GM12878 (cell line): ENCODE data around the gene IER5. TPM values are rescaled to one million over a fixed set of nuclear protein-coding genes. Genes with fewer than 3 reads are reported as not detected.

Source experiments
- ATAC-seq: fragments of 200-7000 bp; cut with Tn5 transposase; 3 replicates; pipeline ENCODE4 v1.9.1; 2020; ENCODE audit warnings: mild to moderate bottlenecking, moderate library complexity
- BruUV-seq: library from RNA; stranded (reverse); fragments of 400-500 nt; replicated peaks from 2 replicates; lab custom pipeline; 2021; lab: Mats Ljungman, UMichigan
- CTCF ChIA-PET: fragments of 300-600 bp; sonication (Branson Sonifier 250); formaldehyde crosslinking; extraction: SDS; loops from one replicate; lab custom pipeline; 2021; ENCODE audit warnings: inconsistent platforms; lab: Yijun Ruan, JAX
- POLR2A ChIA-PET: fragments of 350-600 bp; formaldehyde crosslinking; extraction: SDS; loops from one replicate; lab custom pipeline; 2021; ENCODE audit warnings: inconsistent platforms; lab: Charles Lee
- RAD21 ChIA-PET: fragments of 300-600 bp; sonication (Branson Sonifier 250); formaldehyde crosslinking; loops from one replicate; lab custom pipeline; 2023; ENCODE audit warnings: antibody characterized with exemption; ENCODE audit not compliant: unreplicated experiment; lab: Charles Lee
- SMC1A ChIA-PET: fragments of 300-600 bp; sonication (Branson Sonifier 250); formaldehyde crosslinking; loops from one replicate; lab custom pipeline; 2023; ENCODE audit not compliant: unreplicated experiment, uncharacterized antibody; lab: Charles Lee
- DNase-seq: peaks from one replicate; pipeline ENCODE4 v3.0.0-alpha.2; 2011; ENCODE audit warnings: low read depth, low spot score
- FAIRE-seq: peaks from 3 replicates; lab custom pipeline; 2011; peaks lifted over from hg19 to GRCh38; lab: Jason Lieb, UNC
- H2AFZ ChIP-seq: 2 replicates; pipeline ENCODE4 v1.6.0; 2011; ENCODE audit warnings: low read depth, low read length, control low read depth; ENCODE audit not compliant: control insufficient read depth
- H3K27ac ChIP-seq: 2 replicates; pipeline ENCODE4 v1.5.1; 2011; ENCODE audit warnings: control low read depth; ENCODE audit not compliant: control insufficient read depth, insufficient read depth
- H3K27me3 ChIP-seq, 2 experiments: replicated peaks in 1 of 2; 2 replicates each; pipeline versions ENCODE4 v1.6.0 to v1.6.1; 2011; ENCODE audit warnings: low read length in 1 of 2; ENCODE audit not compliant: control insufficient read depth in 2 of 2, insufficient read depth in 2 of 2
- H3K36me3 ChIP-seq, 2 experiments: 2 replicates each; pipeline ENCODE4 v1.5.1; 2011; ENCODE audit warnings: low read length in 1 of 2; ENCODE audit not compliant: control insufficient read depth in 2 of 2, insufficient read depth in 2 of 2
- H3K4me1 ChIP-seq: 2 replicates; pipeline ENCODE4 v1.6.1; 2011; ENCODE audit warnings: mild to moderate bottlenecking, low read length, moderate library complexity, mixed read lengths; ENCODE audit not compliant: control insufficient read depth, insufficient read depth
- H3K4me2 ChIP-seq: 2 replicates; pipeline ENCODE4 v1.6.0; 2011; ENCODE audit warnings: control low read depth; ENCODE audit not compliant: control insufficient read depth, insufficient read depth
- H3K4me3 ChIP-seq: fragments of 200-600 bp; sonication (generic); 2 replicates; pipeline ENCODE4 v1.5.1; 2016
- H3K79me2 ChIP-seq: 2 replicates; pipeline ENCODE4 v1.6.0; 2011; ENCODE audit warnings: low read length; ENCODE audit not compliant: control insufficient read depth, insufficient read depth
- H3K9ac ChIP-seq: 2 replicates; pipeline ENCODE4 v1.8.0; 2011; ENCODE audit warnings: low read length, control low read depth, mixed read lengths; ENCODE audit not compliant: control insufficient read depth, insufficient read depth
- H3K9me3 ChIP-seq: replicated peaks from 3 replicates; pipeline ENCODE4 v1.5.1; 2011; ENCODE audit warnings: mild to moderate bottlenecking, low read length; ENCODE audit not compliant: control insufficient read depth, insufficient read depth
- H4K20me1 ChIP-seq: 2 replicates; pipeline ENCODE4 v1.6.0; 2011; ENCODE audit not compliant: control insufficient read depth, insufficient read depth
- CBFB ChIP-seq: IDR thresholded peaks from 2 replicates; pipeline ENCODE4 v1.6.1; 2016; ENCODE audit warnings: antibody characterized with exemption, low read depth
- E2F4 ChIP-seq: IDR thresholded peaks from 2 replicates; pipeline ENCODE4 v1.6.1; 2012; ENCODE audit warnings: low read depth, low read length, improper control_type of control experiment
- MTA2 ChIP-seq: fragments of 450-650 bp; IDR thresholded peaks from 2 replicates; pipeline ENCODE4 v1.6.1; 2016; ENCODE audit warnings: low read depth, mild to moderate bottlenecking, moderate library complexity
- MTA3 ChIP-seq: IDR thresholded peaks from 2 replicates; pipeline ENCODE4 v1.6.1; 2012; ENCODE audit warnings: low read length, inconsistent platforms, borderline replicate concordance
- MXI1 ChIP-seq: fragments of 150-350 bp; IDR thresholded peaks from 2 replicates; pipeline ENCODE4 v1.6.1; 2011; ENCODE audit warnings: low read depth, mild to moderate bottlenecking, inconsistent platforms, low read length, improper control_type of control experiment
- NFIC ChIP-seq: IDR thresholded peaks from 2 replicates; pipeline ENCODE4 v1.6.1; 2012; ENCODE audit warnings: low read depth, mild to moderate bottlenecking, inconsistent platforms, low read length, moderate library complexity
- NFYA ChIP-seq: IDR thresholded peaks from 2 replicates; pipeline ENCODE4 v1.6.1; 2011; ENCODE audit warnings: low read depth, mild to moderate bottlenecking, low read length, improper control_type of control experiment, borderline replicate concordance
- NFYB ChIP-seq: IDR thresholded peaks from 2 replicates; pipeline ENCODE4 v1.6.1; 2011; ENCODE audit warnings: low read depth, mild to moderate bottlenecking, low read length, improper control_type of control experiment, moderate library complexity; ENCODE audit not compliant: insufficient read depth
- POLR2A ChIP-seq: IDR thresholded peaks from 2 replicates; pipeline ENCODE4 v1.6.1; 2011; ENCODE audit warnings: low read depth, mild to moderate bottlenecking, low read length
- RUNX3 ChIP-seq: IDR thresholded peaks from 2 replicates; pipeline ENCODE4 v1.6.1; 2012; ENCODE audit warnings: low read length, inconsistent platforms
- SPI1 ChIP-seq: IDR thresholded peaks from 2 replicates; pipeline ENCODE4 v1.6.1; 2011; ENCODE audit warnings: low read depth, mild to moderate bottlenecking, low read length, moderate library complexity, borderline replicate concordance; ENCODE audit not compliant: insufficient read depth
- TARDBP ChIP-seq: IDR thresholded peaks from 2 replicates; pipeline ENCODE4 v1.6.1; 2016; ENCODE audit warnings: borderline replicate concordance
- TBL1XR1 ChIP-seq: IDR thresholded peaks from 2 replicates; pipeline ENCODE4 v1.6.1; 2012; ENCODE audit warnings: low read depth, low read length, improper control_type of control experiment
- TCF7 ChIP-seq: IDR thresholded peaks from 2 replicates; pipeline ENCODE4 v1.6.1; 2014; ENCODE audit warnings: antibody characterized with exemption, borderline replicate concordance
- WGBS: methylation state at CpG from one replicate; pipeline ENCODE4 v1.1.6; 2016; ENCODE audit warnings: low lambda C conversion rate; ENCODE audit not compliant: insufficient replicate concordance, insufficient coverage; ENCODE audit errors: missing lambda C conversion rate; 5-methylcytosine and 5-hydroxymethylcytosine counted together
- in situ Hi-C: fragments of 300-500 bp; cut with MboI; formaldehyde crosslinking; loops from 9 replicates; pipeline ENCODE4 v1.14.3; 2018; ENCODE audit warnings: mixed read lengths
- intact Hi-C: fragments of 100-400 bp; cut with micrococcal nuclease; formaldehyde crosslinking; loops from one replicate; pipeline ENCODE4 v1.14.2; 2022; ENCODE audit not compliant: unreplicated experiment
- polyA plus RNA-seq, 11 experiments: library from polyadenylated mRNA; depleted of rRNA in 4 of 11; unstranded in 6 of 11; stranded (reverse) in 5 of 11; fragments of >200 nt; fragmentation: Nextera tagmentation in 4 of 11; fragmentation: Illumina TruSeq in 1 of 11; extraction: Ambion mirVana in 4 of 11; extraction: Trizol in 1 of 11; gene quantifications; 1 replicate in 1 of 11; 2 replicates in 10 of 11; pipeline versions ENCODE4 v1.2.1 to v1.2.3, GENCODE V29; 2011 to 2016; ENCODE audit warnings: inconsistent platforms in 2 of 11, missing spikeins in 2 of 11, low read depth in 1 of 11
- total RNA-seq, 4 experiments: library from RNA; depleted of rRNA in 3 of 4; stranded (reverse); fragments of >200 nt in 3 of 4; fragmentation: Illumina TruSeq in 1 of 4; extraction: Trizol in 1 of 4; gene quantifications; 2 replicates each; pipeline versions ENCODE4 v1.2.1 to v1.2.3, GENCODE V29; 2013 to 2021
- TF ChIP-seq, protein P1 (sequence below): fragments of 450-650 bp; conservative IDR thresholded peaks from 2 replicates; pipeline ENCODE4 v1.6.1; 2017; ENCODE audit warnings: mild to moderate bottlenecking, moderate library complexity

The IER5 gene
- total and polyA plus RNA-seq, 10 of the 15 experiments (the other 5 are each of a cell fraction or from before 2014, with no cell fraction given): 4.3 to 75.2 (median 30.5) TPM

DNA sequence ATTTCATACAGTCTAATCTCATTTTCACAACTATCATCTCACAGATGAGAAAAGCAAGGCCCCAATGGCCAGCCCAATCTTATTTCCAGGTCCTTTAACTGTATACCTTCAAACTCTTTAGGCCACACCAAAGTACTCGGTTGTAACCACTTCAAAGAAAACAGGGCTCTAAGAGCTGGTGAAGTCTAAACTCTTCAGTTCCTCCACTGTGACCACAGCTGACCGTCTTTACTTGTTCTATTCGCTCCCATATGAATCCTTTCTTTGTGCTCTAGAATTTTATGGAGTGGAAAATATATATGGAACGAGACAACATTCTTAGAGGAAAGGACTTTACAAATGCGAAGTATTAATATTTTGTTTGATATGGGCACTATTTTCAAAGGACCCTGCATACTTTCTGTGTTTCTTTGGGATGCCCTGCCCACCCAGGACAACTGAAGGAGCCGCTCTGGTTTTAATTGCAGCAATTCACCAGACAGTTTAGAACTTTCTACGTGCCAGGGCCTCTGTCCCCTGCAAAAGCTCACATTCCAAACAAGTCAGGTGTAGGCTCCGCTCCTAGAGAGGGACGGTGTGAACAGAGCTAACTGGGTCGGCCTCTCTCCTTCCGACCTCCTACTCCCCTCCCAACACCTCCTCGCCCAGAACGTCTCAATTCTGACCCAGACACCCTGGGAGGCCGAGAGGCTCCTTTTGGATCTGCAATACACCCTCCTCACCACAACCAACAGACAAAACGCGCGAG lies 15.7 kb downstream of the IER5 start:
- Histone ChIP-seq H3K36me3 (no peaks in the 10 kb centered on the region), H3K9me3 (no peaks in the 10 kb centered on the region), H3K27ac (peak overlapping the region; percentile 70), H3K4me2 (peak overlapping the region; percentile 83), H4K20me1 (no peaks in the 10 kb centered on the region), H3K4me3 (peak overlapping the region; percentile 94), H3K4me1 (peaks cover 55% of the 10 kb centered on the region), H3K27me3 (no peaks in the 10 kb centered on the region), H3K9ac (peak overlapping the region; percentile 77), H2AFZ (no peak overlapping the region), H3K79me2 (peaks cover 3% of the 10 kb centered on the region)
- SMC1A ChIA-PET: interaction anchor here (0.6 to 39.2 kb wide), 12 partner anchors 8 to 196 kb away, joined by 3 to 1399 read pairs (median 4); partner anchors contain the start of gene MR1
- no peak for FAIRE-seq
- ATAC-seq: peak; percentile 51
- intact Hi-C loops: no loop called here
- POLR2A ChIA-PET: interaction anchor here (1.1 to 16.3 kb wide), 12 partner anchors 8 to 67 kb away, joined by 3 to 256 read pairs (median 11); partner anchors contain the start of gene IER5
- in situ Hi-C loops: no loop called here
- no peak for DNase-seq
- CTCF ChIA-PET: interaction anchor here (1.1 to 38.4 kb wide), 7 partner anchors 7 to 66 kb away, joined by 3 to 1067 read pairs (median 10); no protein-coding TSS in a partner anchor
- TF ChIP-seq E2F4: no peak
- TF ChIP-seq NFYB: no peak
- TF ChIP-seq MTA2: peak; percentile 20; the same call in 1 of the 2 replicates
- TF ChIP-seq, protein P1, sequence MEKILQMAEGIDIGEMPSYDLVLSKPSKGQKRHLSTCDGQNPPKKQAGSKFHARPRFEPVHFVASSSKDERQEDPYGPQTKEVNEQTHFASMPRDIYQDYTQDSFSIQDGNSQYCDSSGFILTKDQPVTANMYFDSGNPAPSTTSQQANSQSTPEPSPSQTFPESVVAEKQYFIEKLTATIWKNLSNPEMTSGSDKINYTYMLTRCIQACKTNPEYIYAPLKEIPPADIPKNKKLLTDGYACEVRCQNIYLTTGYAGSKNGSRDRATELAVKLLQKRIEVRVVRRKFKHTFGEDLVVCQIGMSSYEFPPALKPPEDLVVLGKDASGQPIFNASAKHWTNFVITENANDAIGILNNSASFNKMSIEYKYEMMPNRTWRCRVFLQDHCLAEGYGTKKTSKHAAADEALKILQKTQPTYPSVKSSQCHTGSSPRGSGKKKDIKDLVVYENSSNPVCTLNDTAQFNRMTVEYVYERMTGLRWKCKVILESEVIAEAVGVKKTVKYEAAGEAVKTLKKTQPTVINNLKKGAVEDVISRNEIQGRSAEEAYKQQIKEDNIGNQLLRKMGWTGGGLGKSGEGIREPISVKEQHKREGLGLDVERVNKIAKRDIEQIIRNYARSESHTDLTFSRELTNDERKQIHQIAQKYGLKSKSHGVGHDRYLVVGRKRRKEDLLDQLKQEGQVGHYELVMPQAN: 0 out of 2 replicates have a peak, but pooled peaks have one; percentile 19
- TF ChIP-seq TBL1XR1: no peak
- TF ChIP-seq SPI1: peak; percentile 53; the same call in 1 of the 2 replicates
- peak; percentile 98 for TF ChIP-seq TCF7
- no peak for TF ChIP-seq POLR2A
- no peak for TF ChIP-seq TARDBP
- TF ChIP-seq RUNX3: peak; percentile 96
- TF ChIP-seq CBFB: 0 out of 2 replicates have a peak, but pooled peaks have one; percentile 28
- 0 out of 2 replicates have a peak, but pooled peaks have one; percentile 43 for TF ChIP-seq NFIC
- 0 out of 2 replicates have a peak, but pooled peaks have one; percentile 19 for TF ChIP-seq MXI1
- TF ChIP-seq MTA3: 0 out of 2 replicates have a peak, but pooled peaks have one; percentile 16
- no peak for TF ChIP-seq NFYA
- RAD21 ChIA-PET: interaction anchor here (1.1 to 26.9 kb wide), 9 partner anchors 13 to 83 kb away, joined by 3 to 966 read pairs (median 11); partner anchors contain the start of gene MR1
- WGBS: 25% methylated on average over 17 of the region's 17 CpGs
- BruUV-seq: no TSS peak
